Gastrocnemius medialis (tissue), 4 donors: ENCODE results near the gene HIVEP3.

Source experiments
- POLR2A ChIP-seq, 2 donors: fragments of 450-650 bp; IDR thresholded peaks; one replicate each; pipeline ENCODE4 v1.6.1; 2017; ENCODE audit warnings: antibody characterized with exemption in 2 of 2, mild to moderate bottlenecking in 2 of 2, moderate library complexity in 2 of 2
- TF ChIP-seq, protein P1 (sequence below), 5 experiments: fragments of 450-650 bp in 3 of 5; fragments of 200-600 bp in 2 of 5; sonication (generic) in 2 of 5; IDR thresholded peaks in 4 of 5; conservative IDR thresholded peaks in 1 of 5; 1 replicate in 4 of 5; 2 replicates in 1 of 5; pipeline ENCODE4 v1.5.1; 2016 to 2019; ENCODE audit warnings: antibody characterized with exemption in 5 of 5, mild to moderate bottlenecking in 3 of 5, moderate library complexity in 3 of 5

DNA sequence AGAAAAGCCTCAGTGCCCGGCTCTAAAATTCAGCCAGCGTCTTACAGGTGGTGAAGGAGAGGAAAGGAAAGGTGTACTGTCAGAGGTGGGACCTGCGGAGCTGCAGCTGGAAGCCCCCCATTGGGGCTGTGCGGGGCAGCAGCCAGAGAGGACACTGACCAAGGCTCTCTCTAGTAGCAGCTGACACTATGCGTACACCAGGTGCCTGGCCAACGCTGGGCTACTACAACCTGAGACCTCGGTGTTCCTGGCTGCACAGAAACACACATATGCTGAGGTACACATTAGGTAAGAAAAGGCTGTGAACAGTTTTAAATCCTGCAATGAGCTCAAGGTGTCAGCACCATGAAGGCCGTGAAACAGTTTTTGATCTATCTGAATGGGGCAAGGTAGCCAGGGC lies 378.7 kb downstream of the HIVEP3 start:
- TF ChIP-seq, protein P1, sequence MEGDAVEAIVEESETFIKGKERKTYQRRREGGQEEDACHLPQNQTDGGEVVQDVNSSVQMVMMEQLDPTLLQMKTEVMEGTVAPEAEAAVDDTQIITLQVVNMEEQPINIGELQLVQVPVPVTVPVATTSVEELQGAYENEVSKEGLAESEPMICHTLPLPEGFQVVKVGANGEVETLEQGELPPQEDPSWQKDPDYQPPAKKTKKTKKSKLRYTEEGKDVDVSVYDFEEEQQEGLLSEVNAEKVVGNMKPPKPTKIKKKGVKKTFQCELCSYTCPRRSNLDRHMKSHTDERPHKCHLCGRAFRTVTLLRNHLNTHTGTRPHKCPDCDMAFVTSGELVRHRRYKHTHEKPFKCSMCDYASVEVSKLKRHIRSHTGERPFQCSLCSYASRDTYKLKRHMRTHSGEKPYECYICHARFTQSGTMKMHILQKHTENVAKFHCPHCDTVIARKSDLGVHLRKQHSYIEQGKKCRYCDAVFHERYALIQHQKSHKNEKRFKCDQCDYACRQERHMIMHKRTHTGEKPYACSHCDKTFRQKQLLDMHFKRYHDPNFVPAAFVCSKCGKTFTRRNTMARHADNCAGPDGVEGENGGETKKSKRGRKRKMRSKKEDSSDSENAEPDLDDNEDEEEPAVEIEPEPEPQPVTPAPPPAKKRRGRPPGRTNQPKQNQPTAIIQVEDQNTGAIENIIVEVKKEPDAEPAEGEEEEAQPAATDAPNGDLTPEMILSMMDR (IDR thresholded peaks at IDR 0.05 in 4 of 5, conservative IDR thresholded peaks at IDR 0.05 in 1 of 5) = no peak
- no peak for TF ChIP-seq POLR2A (IDR thresholded peaks at IDR 0.05)
